ENCODE data around the gene TUSC7.

The TUSC7 gene

DNA sequence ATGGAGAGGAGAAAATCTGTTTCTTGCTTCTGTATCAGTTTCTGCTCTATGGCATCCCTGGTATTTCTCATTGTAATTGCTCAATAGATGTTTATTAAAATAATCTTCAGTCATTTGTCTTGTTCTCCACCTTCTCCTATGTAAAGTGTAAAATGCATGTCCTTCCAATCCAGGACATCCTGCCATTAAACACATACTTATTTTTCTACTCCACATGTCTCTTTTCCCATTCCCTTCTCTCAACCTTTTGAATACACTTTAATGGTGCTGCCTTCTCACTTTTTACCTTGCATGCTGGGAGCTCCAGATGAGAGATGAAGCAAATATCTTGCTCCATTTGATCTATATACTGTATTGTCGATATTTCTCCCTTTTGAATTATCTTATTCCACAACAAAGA is 49.7 kb downstream of the TUSC7 start:
- no peak for DNase-seq
- intact Hi-C loops (cut with DNase I) = loop anchor here (2.0 to 10.0 kb wide), 4 partner anchors 142 to 939 kb away; no protein-coding TSS in a partner anchor
